HUES6 (cell line): ENCODE data around the gene KIR2DL3.

Source experiments
- H3K27ac ChIP-seq: 2 replicates; pipeline ENCODE4 v1.7.0; 2013; ENCODE audit warnings: low read depth, mild to moderate bottlenecking, low read length, inconsistent platforms
- H3K27me3 ChIP-seq: 2 replicates; pipeline ENCODE4 v1.6.1; 2013; ENCODE audit warnings: low read length; ENCODE audit not compliant: control insufficient read depth, insufficient read depth
- H3K36me3 ChIP-seq: 2 replicates; pipeline ENCODE4 v1.6.1; 2013; ENCODE audit warnings: low read length; ENCODE audit not compliant: control insufficient read depth, insufficient read depth
- H3K4me1 ChIP-seq: 2 replicates; pipeline ENCODE4 v1.6.1; 2013; ENCODE audit warnings: low read length; ENCODE audit not compliant: control insufficient read depth, insufficient read depth
- H3K4me3 ChIP-seq: 2 replicates; pipeline ENCODE4 v1.5.1; 2013; ENCODE audit warnings: low read depth, low read length
- H3K9ac ChIP-seq: one replicate; pipeline ENCODE4 v1.6.1; 2013; ENCODE audit warnings: mild to moderate bottlenecking, low read length
- H3K9me3 ChIP-seq: 2 replicates; pipeline ENCODE4 v1.6.1; 2013; ENCODE audit warnings: low read depth, low read length; ENCODE audit not compliant: control insufficient read depth, insufficient read depth

The KIR2DL3 gene

DNA sequence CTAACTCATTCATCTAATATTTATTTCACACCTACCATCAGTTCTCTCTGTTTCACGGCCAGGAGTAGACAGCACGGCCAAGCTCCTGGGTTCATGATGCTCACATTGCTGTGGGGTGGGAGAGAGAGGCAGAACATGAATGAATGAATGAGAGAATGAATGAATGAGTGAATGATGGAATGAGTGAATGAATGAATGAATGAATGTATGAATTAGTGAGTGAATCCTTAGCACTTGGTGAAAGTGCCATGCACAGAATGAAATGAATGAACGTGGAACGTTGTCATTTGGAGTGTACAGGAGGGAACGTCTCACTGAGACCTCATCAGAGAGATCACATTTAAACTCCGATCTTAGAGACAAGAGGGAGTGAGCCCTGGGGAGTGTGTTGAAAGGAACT is 53.2 kb downstream of the KIR2DL3 start:
- Histone ChIP-seq H3K9ac (no peak overlapping the region), H3K9me3 (peaks cover 58% of the 10 kb centered on the region; the same call in 1 of the 2 replicates), H3K36me3 (no peaks in the 10 kb centered on the region), H3K27ac (no peak overlapping the region), H3K4me3 (no peak overlapping the region), H3K27me3 (peaks cover 39% of the 10 kb centered on the region; the same call in 1 of the 2 replicates), H3K4me1 (no peaks in the 10 kb centered on the region)

DNA sequence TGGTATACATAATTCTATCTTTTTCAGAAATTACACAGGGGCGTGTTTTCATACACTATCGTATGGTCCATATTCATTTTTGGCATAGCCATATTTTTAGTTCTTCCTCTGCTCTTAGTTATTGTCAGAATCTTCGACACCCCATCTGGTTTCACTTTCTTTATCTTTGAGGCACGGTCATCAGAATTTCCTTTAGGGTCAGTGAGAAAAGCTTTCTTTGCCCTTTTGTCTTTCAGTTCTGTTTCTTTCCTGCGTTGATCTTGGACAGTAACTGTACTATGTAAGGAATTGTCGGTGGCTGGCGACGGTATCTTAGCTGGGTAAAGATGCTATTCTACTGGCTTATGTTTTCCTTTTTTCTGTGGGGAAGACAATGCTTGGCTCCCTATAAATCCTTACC is 54.5 kb downstream of the KIR2DL3 start:
- H3K36me3 ChIP-seq = no peaks in the 10 kb centered on the region
- no peak overlapping the region for H3K9ac ChIP-seq

DNA sequence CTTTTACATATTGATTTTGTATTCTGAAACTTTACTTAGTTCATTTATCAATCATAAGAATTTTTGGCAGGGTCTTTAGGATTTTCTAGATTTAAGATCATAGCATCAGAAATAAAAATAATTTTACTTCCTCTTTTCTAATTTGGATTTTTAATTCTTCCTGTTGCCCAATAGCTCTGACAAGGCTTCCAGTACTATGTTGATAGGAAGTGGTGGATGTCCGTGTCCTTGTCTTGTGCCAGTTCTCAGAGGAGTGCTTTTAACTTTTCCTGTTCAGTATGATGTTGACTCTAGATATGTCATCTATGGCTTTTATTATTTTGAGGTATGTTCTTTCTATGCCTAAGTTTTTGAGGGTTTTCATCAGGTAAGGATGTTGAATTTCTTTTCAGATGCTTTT is 57.4 kb downstream of the KIR2DL3 start:
- Histone ChIP-seq H3K27me3 (peaks cover 42% of the 10 kb centered on the region; the same call in 1 of the 2 replicates), H3K4me1 (no peaks in the 10 kb centered on the region), H3K27ac (no peak overlapping the region), H3K9me3 (peaks cover 50% of the 10 kb centered on the region; the same call in 1 of the 2 replicates), H3K4me3 (no peak overlapping the region), H3K9ac (no peak overlapping the region), H3K36me3 (no peaks in the 10 kb centered on the region)

More for the DNA sequence above, 54.5 kb downstream of the KIR2DL3 start:
- no peak overlapping the region for H3K4me3 ChIP-seq
- no peaks in the 10 kb centered on the region for H3K4me1 ChIP-seq
- peaks cover 59% of the 10 kb centered on the region; the same call in 1 of the 2 replicates for H3K9me3 ChIP-seq
- peaks cover 47% of the 10 kb centered on the region; the same call in 1 of the 2 replicates for H3K27me3 ChIP-seq
- no peak overlapping the region for H3K27ac ChIP-seq
